Activated naive CD4-positive, alpha-beta T cell treated with anti-CD3 and anti-CD28 coated beads for 36 hours (primary cell): ENCODE data around the gene MYO10. TPM values are rescaled to one million over a fixed set of nuclear protein-coding genes. Genes with fewer than 3 reads are reported as not detected.
A peak's percentile ranks its signal among the peaks of the same experiment; 100 is the strongest.

Experiments used
- CTCF ChIA-PET: fragments of 350-600 bp; sonication (Branson Sonifier 250); formaldehyde crosslinking; loops from one replicate; lab custom pipeline; 2021; ENCODE audit warnings: antibody characterized with exemption; lab: Charles Lee
- DNase-seq: peaks from one replicate; pipeline ENCODE4 v3.0.0-alpha.2; 2020
- H3K27ac Mint-ChIP-seq: one replicate; pipeline ENCODE4 v1.8.0; 2021; ENCODE audit warnings: mild to moderate bottlenecking, mixed read lengths
- H3K27me3 Mint-ChIP-seq: one replicate; pipeline ENCODE4 v1.8.0; 2021; ENCODE audit warnings: low read depth, mixed read lengths
- H3K36me3 Mint-ChIP-seq: one replicate; pipeline ENCODE4 v1.8.0; 2021; ENCODE audit warnings: low read depth, mixed read lengths
- H3K4me1 Mint-ChIP-seq: one replicate; pipeline ENCODE4 v1.8.0; 2021; ENCODE audit warnings: low read depth, mixed read lengths
- H3K4me3 Mint-ChIP-seq: one replicate; pipeline ENCODE4 v1.8.0; 2021; ENCODE audit warnings: mild to moderate bottlenecking, moderate library complexity, mixed read lengths
- H3K9me3 Mint-ChIP-seq: one replicate; pipeline ENCODE4 v1.8.0; 2021; ENCODE audit warnings: mixed read lengths
- intact Hi-C: fragments of 100-400 bp; cut with micrococcal nuclease; formaldehyde crosslinking; loops from one replicate; pipeline ENCODE4 v1.15.1; 2023
- total RNA-seq, 2 experiments: library from RNA; stranded (reverse); gene quantifications; one replicate each; pipeline ENCODE4 v1.2.3, GENCODE V29; 2021

MYO10 gene
- total RNA-seq, 2 experiments from 2014 or later = 0.05 to 0.27 TPM

- DNase-seq = no peak
- CTCF ChIA-PET = no interaction called here
- H3K27ac Mint-ChIP-seq = no peak overlapping the region
- no peaks in the 10 kb centered on the region for H3K9me3 Mint-ChIP-seq
- H3K4me1 Mint-ChIP-seq = peaks cover 3% of the 10 kb centered on the region
- H3K4me3 Mint-ChIP-seq = no peak overlapping the region
- intact Hi-C loops = no loop called here
- H3K36me3 Mint-ChIP-seq = no peaks in the 10 kb centered on the region
- no peaks in the 10 kb centered on the region for H3K27me3 Mint-ChIP-seq
These were observed 248.2 kb downstream of the MYO10 start for GRCh38 chr5:16687898-16688297.

- H3K9me3 Mint-ChIP-seq = no peaks in the 10 kb centered on the region
- intact Hi-C loops = no loop called here
These were observed 251.0 kb downstream of the MYO10 start for GRCh38 chr5:16685069-16685468.

GRCh38 chr5:16681876-16682275 is 254.2 kb downstream of the MYO10 start:
- H3K4me1 Mint-ChIP-seq = no peaks in the 10 kb centered on the region
- DNase-seq = no peak
- H3K27ac Mint-ChIP-seq = no peak overlapping the region
- no peaks in the 10 kb centered on the region for H3K27me3 Mint-ChIP-seq
- no peak overlapping the region for H3K4me3 Mint-ChIP-seq
- intact Hi-C loops = no loop called here
- CTCF ChIA-PET = interaction anchor here (0.7 kb wide), 1 partner anchor 9 kb away, joined by 3 read pairs; no protein-coding TSS in a partner anchor
- no peaks in the 10 kb centered on the region for H3K36me3 Mint-ChIP-seq
- no peaks in the 10 kb centered on the region for H3K9me3 Mint-ChIP-seq

More at GRCh38 chr5:16685069-16685468, 251.0 kb downstream of the MYO10 start:
- Mint-ChIP-seq H3K36me3 (no peaks in the 10 kb centered on the region), H3K4me1 (no peaks in the 10 kb centered on the region), H3K27ac (no peak overlapping the region), H3K27me3 (no peaks in the 10 kb centered on the region), H3K4me3 (no peak overlapping the region)
- CTCF ChIA-PET = no interaction called here
- DNase-seq = no peak

- H3K36me3 Mint-ChIP-seq = no peaks in the 10 kb centered on the region
- no peak for DNase-seq
- H3K27ac Mint-ChIP-seq = no peak overlapping the region
- no peak overlapping the region for H3K4me3 Mint-ChIP-seq
- intact Hi-C loops = no loop called here
- H3K9me3 Mint-ChIP-seq = no peaks in the 10 kb centered on the region
- CTCF ChIA-PET = no interaction called here
- no peaks in the 10 kb centered on the region for H3K4me1 Mint-ChIP-seq
- H3K27me3 Mint-ChIP-seq = no peaks in the 10 kb centered on the region
These were observed 256.2 kb downstream of the MYO10 start for GRCh38 chr5:16679863-16680262.

- Mint-ChIP-seq H3K9me3 (no peaks in the 10 kb centered on the region), H3K4me1 (no peaks in the 10 kb centered on the region), H3K36me3 (no peaks in the 10 kb centered on the region), H3K4me3 (no peak overlapping the region), H3K27ac (no peak overlapping the region), H3K27me3 (no peaks in the 10 kb centered on the region)
- CTCF ChIA-PET = no interaction called here
- intact Hi-C loops = no loop called here
- no peak for DNase-seq
These were observed 256.9 kb downstream of the MYO10 start for GRCh38 chr5:16679190-16679589.

- H3K36me3 Mint-ChIP-seq = no peaks in the 10 kb centered on the region
- H3K27me3 Mint-ChIP-seq = no peaks in the 10 kb centered on the region
- DNase-seq = no peak
- intact Hi-C loops = no loop called here
- H3K9me3 Mint-ChIP-seq = no peaks in the 10 kb centered on the region
- CTCF ChIA-PET = interaction anchor here (1.7 kb wide), 1 partner anchor 9 kb away, joined by 5 read pairs; no protein-coding TSS in a partner anchor
- no peak overlapping the region for H3K4me3 Mint-ChIP-seq
- no peak overlapping the region for H3K27ac Mint-ChIP-seq
- peaks cover 11% of the 10 kb centered on the region for H3K4me1 Mint-ChIP-seq
These were observed 260.3 kb downstream of the MYO10 start for GRCh38 chr5:16675806-16676205.

- intact Hi-C loops = no loop called here
- no peak for DNase-seq
- H3K27ac Mint-ChIP-seq = no peak overlapping the region
- H3K4me1 Mint-ChIP-seq = peaks cover 11% of the 10 kb centered on the region
- CTCF ChIA-PET = interaction anchor here (0.6 to 1.7 kb wide), 2 partner anchors 8 to 301 kb away, joined by 3 to 5 read pairs; no protein-coding TSS in a partner anchor
- no peaks in the 10 kb centered on the region for H3K27me3 Mint-ChIP-seq
- H3K9me3 Mint-ChIP-seq = no peaks in the 10 kb centered on the region
- H3K4me3 Mint-ChIP-seq = no peak overlapping the region
- no peaks in the 10 kb centered on the region for H3K36me3 Mint-ChIP-seq
These were observed 261.3 kb downstream of the MYO10 start for GRCh38 chr5:16674750-16675149.

GRCh38 chr5:16673241-16674201 is 262.6 kb downstream of the MYO10 start:
- H3K4me1 Mint-ChIP-seq = peaks cover 11% of the 10 kb centered on the region
- H3K27ac Mint-ChIP-seq = no peak overlapping the region
- CTCF ChIA-PET = interaction anchor here (0.6 to 0.9 kb wide), 4 partner anchors 8 to 168 kb away, joined by 3 to 5 read pairs (median 3); no protein-coding TSS in a partner anchor
- no peaks in the 10 kb centered on the region for H3K9me3 Mint-ChIP-seq
- peak; percentile 63 for DNase-seq
- intact Hi-C loops = no loop called here
- H3K36me3 Mint-ChIP-seq = no peaks in the 10 kb centered on the region
- peak overlapping the region; percentile 53 for H3K4me3 Mint-ChIP-seq
- no peaks in the 10 kb centered on the region for H3K27me3 Mint-ChIP-seq

GRCh38 chr5:16671208-16671607 is 264.9 kb downstream of the MYO10 start:
- H3K4me3 Mint-ChIP-seq = no peak overlapping the region
- H3K27ac Mint-ChIP-seq = no peak overlapping the region
- intact Hi-C loops = no loop called here
- no peaks in the 10 kb centered on the region for H3K9me3 Mint-ChIP-seq
- CTCF ChIA-PET = interaction anchor here (1.4 kb wide), 1 partner anchor 511 kb away, joined by 4 read pairs; no protein-coding TSS in a partner anchor
- H3K27me3 Mint-ChIP-seq = no peaks in the 10 kb centered on the region
- H3K4me1 Mint-ChIP-seq = peaks cover 11% of the 10 kb centered on the region
- DNase-seq = no peak
- no peaks in the 10 kb centered on the region for H3K36me3 Mint-ChIP-seq

- peaks cover 11% of the 10 kb centered on the region for H3K4me1 Mint-ChIP-seq
- no peak overlapping the region for H3K4me3 Mint-ChIP-seq
- CTCF ChIA-PET = interaction anchor here (1.2 kb wide), 1 partner anchor 13 kb away, joined by 3 read pairs; no protein-coding TSS in a partner anchor
- no peaks in the 10 kb centered on the region for H3K27me3 Mint-ChIP-seq
- H3K36me3 Mint-ChIP-seq = no peaks in the 10 kb centered on the region
- no peaks in the 10 kb centered on the region for H3K9me3 Mint-ChIP-seq
- no peak overlapping the region for H3K27ac Mint-ChIP-seq
- intact Hi-C loops = no loop called here
- DNase-seq = no peak
These were observed 266.3 kb downstream of the MYO10 start for GRCh38 chr5:16669776-16670175.

- Mint-ChIP-seq H3K36me3 (no peaks in the 10 kb centered on the region), H3K4me1 (peaks cover 7% of the 10 kb centered on the region), H3K9me3 (no peaks in the 10 kb centered on the region), H3K4me3 (no peak overlapping the region), H3K27ac (no peak overlapping the region), H3K27me3 (no peaks in the 10 kb centered on the region)
- intact Hi-C loops = no loop called here
- no peak for DNase-seq
- CTCF ChIA-PET = interaction anchor here (0.7 to 1.6 kb wide), 2 partner anchors 165 to 178 kb away, joined by 3 to 4 read pairs; no protein-coding TSS in a partner anchor
These were observed 267.5 kb downstream of the MYO10 start for GRCh38 chr5:16668631-16669030.

GRCh38 chr5:16668194-16668593 is 267.9 kb downstream of the MYO10 start:
- no peaks in the 10 kb centered on the region for H3K9me3 Mint-ChIP-seq
- DNase-seq = no peak
- CTCF ChIA-PET = interaction anchor here (1.6 to 3.0 kb wide), 2 partner anchors 178 to 213 kb away, joined by 4 to 11 read pairs; no protein-coding TSS in a partner anchor
- no peak overlapping the region for H3K27ac Mint-ChIP-seq
- H3K4me1 Mint-ChIP-seq = peaks cover 4% of the 10 kb centered on the region
- H3K4me3 Mint-ChIP-seq = no peak overlapping the region
- intact Hi-C loops = no loop called here
- H3K36me3 Mint-ChIP-seq = no peaks in the 10 kb centered on the region
- H3K27me3 Mint-ChIP-seq = no peaks in the 10 kb centered on the region
